HepG2 (cell line): ENCODE results near the gene ZFHX3. TPM values are rescaled to one million over a fixed set of nuclear protein-coding genes. Genes with fewer than 3 reads are reported as not detected.

Source experiments
- ATAC-seq: fragments of 200-7000 bp; cut with Tn5 transposase; 3 replicates; pipeline ENCODE4 v1.9.1; 2020; ENCODE audit warnings: mild to moderate bottlenecking, moderate library complexity
- BruUV-seq: library from RNA; stranded (reverse); fragments of 400-500 nt; replicated peaks from 2 replicates; lab custom pipeline; 2021; lab: Mats Ljungman, UMichigan
- CTCF ChIA-PET: fragments of 300-600 bp; formaldehyde crosslinking; extraction: SDS; loops from one replicate; lab custom pipeline; 2021; ENCODE audit warnings: low total read pairs, inconsistent platforms, low intra/inter-chr PET ratio; lab: Yijun Ruan, JAX
- POLR2A ChIA-PET: fragments of 350-600 bp; sonication (Branson Sonifier 250); formaldehyde crosslinking; loops from one replicate; lab custom pipeline; 2020; ENCODE audit warnings: antibody characterized with exemption, inconsistent platforms; lab: Yijun Ruan, JAX
- DNase-seq: peaks from one replicate; pipeline ENCODE4 v3.0.0-alpha.2; 2015; ENCODE audit warnings: low spot score
- FAIRE-seq: peaks from 3 replicates; lab custom pipeline; 2011; peaks lifted over from hg19 to GRCh38; lab: Jason Lieb, UNC
- H2AFZ ChIP-seq: one replicate; pipeline ENCODE4 v1.6.1; 2011; ENCODE audit warnings: low read length, inconsistent platforms
- H3K27ac ChIP-seq: fragments of 300-600 bp; 3 replicates; pipeline ENCODE4 v1.8.0; 2011; ENCODE audit warnings: mixed run types, mild to moderate bottlenecking, mixed read lengths, low read length, inconsistent platforms; ENCODE audit not compliant: insufficient read depth; ENCODE audit errors: extremely low read length
- H3K27me3 ChIP-seq, 2 experiments: fragments of 200-600 bp in 1 of 2; 2 replicates in 1 of 2; 3 replicates in 1 of 2; pipeline versions ENCODE4 v1.6.0 to v1.8.0; 2011; ENCODE audit warnings: low read length in 2 of 2, mild to moderate bottlenecking in 2 of 2, moderate library complexity in 2 of 2, inconsistent platforms in 1 of 2; ENCODE audit not compliant: insufficient read depth in 2 of 2, control insufficient read depth in 1 of 2
- H3K36me3 ChIP-seq, 2 experiments: fragments of 200-600 bp in 1 of 2; replicated peaks in 1 of 2; 2 replicates in 1 of 2; 3 replicates in 1 of 2; pipeline versions ENCODE4 v1.5.1 to v1.8.0; 2011; ENCODE audit warnings: low read length in 2 of 2, inconsistent platforms in 1 of 2; ENCODE audit not compliant: insufficient read depth in 2 of 2, control insufficient read depth in 1 of 2
- H3K4me1 ChIP-seq: 2 replicates; pipeline ENCODE4 v1.5.1; 2012; ENCODE audit warnings: low read length, inconsistent platforms; ENCODE audit not compliant: insufficient read depth
- H3K4me2 ChIP-seq: 2 replicates; pipeline ENCODE4 v1.6.0; 2011; ENCODE audit warnings: low read depth, low read length, inconsistent platforms
- H3K4me3 ChIP-seq, 3 experiments: fragments of 200-600 bp in 1 of 3; sonication (generic), shearing (Covaris generic) in 1 of 3; replicated peaks in 1 of 3; 2 replicates each; pipeline ENCODE4 v1.5.1; 2011 to 2016; ENCODE audit warnings: low read length in 3 of 3, inconsistent platforms in 2 of 3, low read depth in 2 of 3, mild to moderate bottlenecking in 2 of 3, control low read depth in 1 of 3, mixed read lengths in 1 of 3; ENCODE audit not compliant: insufficient read depth in 1 of 3
- H3K79me2 ChIP-seq: one replicate; pipeline ENCODE4 v1.6.1; 2011; ENCODE audit warnings: low read length, inconsistent platforms; ENCODE audit not compliant: insufficient read depth
- H3K9ac ChIP-seq: 2 replicates; pipeline ENCODE4 v1.6.0; 2011; ENCODE audit warnings: mild to moderate bottlenecking, low read depth, low read length, inconsistent platforms; ENCODE audit not compliant: insufficient read depth
- H3K9me3 ChIP-seq: 2 replicates; pipeline ENCODE4 v1.5.1; 2012; ENCODE audit warnings: mild to moderate bottlenecking, low read length
- H4K20me1 ChIP-seq: 2 replicates; pipeline ENCODE4 v1.6.0; 2011; ENCODE audit warnings: inconsistent platforms, mild to moderate bottlenecking, low read length, moderate library complexity; ENCODE audit not compliant: insufficient read depth
- ATF5 ChIP-seq: sonication (generic); formaldehyde crosslinking; IDR thresholded peaks from 2 replicates; pipeline ENCODE4 v1.4.0; 2020; ENCODE audit warnings: mild to moderate bottlenecking, low read depth, missing genetic modification reagents
- JUND ChIP-seq: sonication (generic); formaldehyde crosslinking; IDR thresholded peaks from 2 replicates; pipeline ENCODE4 v1.8.0; 2022; ENCODE audit warnings: mild to moderate bottlenecking, missing genetic modification reagents
- KAT2B ChIP-seq: fragments of 150-350 bp; IDR thresholded peaks from 2 replicates; pipeline ENCODE4 v1.6.1; 2014; ENCODE audit warnings: low read depth, low read length, borderline replicate concordance
- KLF11 ChIP-seq: IDR thresholded peaks from 2 replicates; pipeline ENCODE4 v1.6.1; 2016; ENCODE audit warnings: missing compliant biosample characterization
- NR2F2 ChIP-seq: IDR thresholded peaks from 2 replicates; pipeline ENCODE4 v1.6.1; 2012; ENCODE audit warnings: low read depth, inconsistent platforms, borderline replicate concordance
- SMARCE1 ChIP-seq: fragments of 450-650 bp; IDR thresholded peaks from 2 replicates; pipeline ENCODE4 v1.6.1; 2017; ENCODE audit warnings: borderline replicate concordance
- TCF12 ChIP-seq, 2 experiments: fragments of 450-650 bp in 1 of 2; sonication (generic) in 1 of 2; formaldehyde crosslinking in 1 of 2; IDR thresholded peaks; 2 replicates each; pipeline versions ENCODE4 v1.6.1 to v1.8.0; 2017 to 2022; ENCODE audit warnings: antibody characterized with exemption in 1 of 2, mild to moderate bottlenecking in 1 of 2, missing genetic modification reagents in 1 of 2, moderate library complexity in 1 of 2
- TFAP4 ChIP-seq: sonication (generic); IDR thresholded peaks from 2 replicates; pipeline ENCODE4 v1.6.1; 2016; ENCODE audit warnings: low read depth, borderline replicate concordance
- ZFP62 ChIP-seq: sonication (generic); formaldehyde crosslinking; IDR thresholded peaks from 2 replicates; pipeline ENCODE4 v1.4.0; 2020; ENCODE audit warnings: missing genetic modification reagents
- ZFY ChIP-seq: sonication (generic); formaldehyde crosslinking; IDR thresholded peaks from 2 replicates; pipeline ENCODE4 v1.4.0; 2020; ENCODE audit warnings: missing genetic modification reagents
- ZNF18 ChIP-seq: sonication (generic); formaldehyde crosslinking; IDR thresholded peaks from 2 replicates; pipeline ENCODE4 v1.8.0; 2022; ENCODE audit warnings: mild to moderate bottlenecking, missing genetic modification reagents; ENCODE audit not compliant: insufficient replicate concordance
- ZNF337 ChIP-seq: sonication (generic); formaldehyde crosslinking; IDR thresholded peaks from 2 replicates; pipeline ENCODE4 v1.5.1; 2020; ENCODE audit warnings: missing genetic modification reagents, low read depth, mild to moderate bottlenecking, borderline replicate concordance
- WGBS: methylation state at CpG from one replicate; pipeline ENCODE4 v1.1.6; 2017; ENCODE audit warnings: low lambda C conversion rate; 5-methylcytosine and 5-hydroxymethylcytosine counted together
- in situ Hi-C: cut with HindIII; loops from 2 replicates; pipeline ENCODE4 v1.10.0; 2017; ENCODE audit warnings: low pct_unique_long_range_greater_than_20kb; ENCODE audit not compliant: extremely low pct_ligation_motif_present
- intact Hi-C: fragments of 100-400 bp; cut with micrococcal nuclease; formaldehyde crosslinking; loops from one replicate; pipeline ENCODE4 v1.10.0; 2022; ENCODE audit not compliant: unreplicated experiment
- polyA plus RNA-seq, 8 experiments: library from polyadenylated mRNA; depleted of rRNA in 3 of 8; stranded (reverse) in 7 of 8; unstranded in 1 of 8; fragments of >200 nt; fragmentation: Illumina TruSeq in 4 of 8; extraction: Trizol in 4 of 8; gene quantifications; 2 replicates each; pipeline versions ENCODE4 v1.2.1 to v1.2.3, GENCODE V29; 2011 to 2016; ENCODE audit warnings: low read depth in 4 of 8, missing spikeins in 1 of 8, mixed read lengths in 1 of 8; ENCODE audit not compliant: insufficient read depth in 1 of 8
- total RNA-seq, 5 experiments: library from RNA; depleted of rRNA; stranded (reverse); fragments of >200 nt; fragmentation: Illumina TruSeq; extraction: Trizol; gene quantifications; 2 replicates each; pipeline ENCODE4 v1.2.3, GENCODE V29; 2016; ENCODE audit warnings: low read depth in 1 of 5

The ZFHX3 gene
- total and polyA plus RNA-seq, 2 of the 13 experiments (the other 11 are each of a cell fraction or from before 2014, with no cell fraction given), result 5.0 to 6.0 TPM

GRCh38 chr16:72838586-72838910 lies 209.4 kb downstream of the ZFHX3 start (continued):
- no peak for TF ChIP-seq ATF5 (CRISPR knock-in tag)
- no peak for TF ChIP-seq TCF12 (IDR thresholded peaks at IDR 0.05)
- no peak for TF ChIP-seq TCF12 (CRISPR knock-in tag; IDR thresholded peaks at IDR 0.05)
- TF ChIP-seq SMARCE1, result no peak
- no peak for TF ChIP-seq KAT2B
- TF ChIP-seq ZNF337 (CRISPR knock-in tag), result no peak
- no peak for TF ChIP-seq JUND (CRISPR knock-in tag)
- no peak for TF ChIP-seq TFAP4
- no peak for TF ChIP-seq KLF11 (CRISPR knock-in tag)
- no peak for TF ChIP-seq ZFP62

GRCh38 chr16:72837846-72838585 lies 209.9 kb downstream of the ZFHX3 start:
- ChIA-PET CTCF (no interaction called here), POLR2A (no interaction called here)
- FAIRE-seq (no peak), ATAC-seq (no peak), DNase-seq (no peak)
- Histone ChIP-seq H3K4me2 (no peak overlapping the region), H3K27ac (no peak overlapping the region), H3K9me3 (no peaks in the 10 kb centered on the region), H3K36me3 (peaks cover 3 to 12% of the 10 kb centered on the region in 2 experiments; a peak in 3 of 5 replicates), H4K20me1 (peaks cover 4% of the 10 kb centered on the region; the same call in 1 of the 2 replicates), H3K4me3 (no peak overlapping the region), H3K9ac (no peak overlapping the region), H2AFZ (no peak overlapping the region), H3K79me2 (peaks cover 10% of the 10 kb centered on the region), H3K27me3 (no peaks in the 10 kb centered on the region), H3K4me1 (no peaks in the 10 kb centered on the region)
- intact Hi-C loops, result loop anchor here (10.0 kb wide), 1 partner anchor 207 kb away; the partner anchor contains the start of gene ZFHX3
- WGBS, result over 99% methylated on average over 9 of the region's 9 CpGs
- no TSS peak for BruUV-seq
- in situ Hi-C loops, result loop anchor here (10.0 to 25.0 kb wide), 2 partner anchors 326 to 357 kb away; no protein-coding TSS in a partner anchor
- no peak for TF ChIP-seq NR2F2
- TF ChIP-seq ZNF18, result no peak
- no peak for TF ChIP-seq ZFY (CRISPR knock-in tag)
